MM.1S (cell line): ENCODE measurements around the gene ZDHHC7.

ENCODE experiments used
- DNase-seq: peaks from one replicate; pipeline ENCODE4 v3.0.0-alpha.2; 2015
- H2AFZ ChIP-seq: fragments of 300-600 bp; sonication (generic); 2 replicates; pipeline ENCODE4 v1.6.0; 2016; ENCODE audit warnings: antibody characterized with exemption, low read length
- H3F3A ChIP-seq: fragments of 300-600 bp; sonication (generic); 2 replicates; pipeline ENCODE4 v1.6.1; 2016; ENCODE audit warnings: mild to moderate bottlenecking, antibody characterized with exemption, low read length, moderate library complexity, mixed read lengths; ENCODE audit not compliant: insufficient read depth
- H3K27ac ChIP-seq: fragments of 300-600 bp; sonication (generic); 2 replicates; pipeline ENCODE4 v1.5.1; 2016; ENCODE audit warnings: mild to moderate bottlenecking, low read length
- H3K27me3 ChIP-seq: fragments of 300-600 bp; sonication (generic); replicated peaks from 2 replicates; pipeline ENCODE4 v1.6.0; 2016; ENCODE audit warnings: low read length; ENCODE audit not compliant: insufficient read depth
- H3K36me3 ChIP-seq: fragments of 300-600 bp; sonication (generic); replicated peaks from 2 replicates; pipeline ENCODE4 v1.6.1; 2016; ENCODE audit warnings: mild to moderate bottlenecking, low read length, mixed read lengths; ENCODE audit not compliant: insufficient read depth
- H3K4me1 ChIP-seq: fragments of 300-600 bp; sonication (generic); 2 replicates; pipeline ENCODE4 v1.6.1; 2016; ENCODE audit warnings: low read length, mixed read lengths
- H3K4me2 ChIP-seq: fragments of 300-600 bp; sonication (generic); 2 replicates; pipeline ENCODE4 v1.6.0; 2016; ENCODE audit warnings: low read depth, low read length
- H3K4me3 ChIP-seq: fragments of 300-600 bp; sonication (generic); 2 replicates; pipeline ENCODE4 v1.5.1; 2016; ENCODE audit warnings: low read length, mixed read lengths
- H3K79me2 ChIP-seq: fragments of 300-600 bp; sonication (generic); 2 replicates; pipeline ENCODE4 v1.6.1; 2016; ENCODE audit warnings: mixed run types, low read length, mixed read lengths
- H3K9ac ChIP-seq: fragments of 300-600 bp; sonication (generic); 2 replicates; pipeline ENCODE4 v1.6.1; 2016; ENCODE audit warnings: low read length, mixed read lengths
- H3K9me2 ChIP-seq: fragments of 300-600 bp; sonication (generic); replicated peaks from 2 replicates; pipeline ENCODE4 v1.6.1; 2016; ENCODE audit warnings: mild to moderate bottlenecking, low read length, mixed read lengths; ENCODE audit not compliant: insufficient read depth
- H3K9me3 ChIP-seq: fragments of 300-600 bp; sonication (generic); replicated peaks from 2 replicates; pipeline ENCODE4 v1.6.1; 2016; ENCODE audit warnings: mild to moderate bottlenecking, low read length, mixed read lengths; ENCODE audit not compliant: insufficient read depth
- H4K20me1 ChIP-seq: fragments of 300-600 bp; sonication (generic); 2 replicates; pipeline ENCODE4 v1.6.1; 2016; ENCODE audit warnings: mild to moderate bottlenecking, low read length, moderate library complexity, mixed read lengths; ENCODE audit not compliant: insufficient read depth
- EZH2 ChIP-seq: fragments of 300-600 bp; sonication (generic); optimal IDR thresholded peaks from 2 replicates; pipeline ENCODE3; 2017; ENCODE audit warnings: low read depth, mild to moderate bottlenecking, antibody characterized with exemption, low read length, mixed read lengths
- EZH2phosphoT487 ChIP-seq: fragments of 300-600 bp; sonication (generic); IDR thresholded peaks from 2 replicates; pipeline ENCODE4 v1.6.1; 2018; ENCODE audit warnings: antibody characterized with exemption, low read length
- TF ChIP-seq, protein P1 (sequence below): fragments of 300-600 bp; sonication (generic); IDR thresholded peaks from 2 replicates; pipeline ENCODE4 v1.5.1; 2016; ENCODE audit warnings: antibody characterized with exemption, low read length, mixed read lengths

ZDHHC7 gene

DNA sequence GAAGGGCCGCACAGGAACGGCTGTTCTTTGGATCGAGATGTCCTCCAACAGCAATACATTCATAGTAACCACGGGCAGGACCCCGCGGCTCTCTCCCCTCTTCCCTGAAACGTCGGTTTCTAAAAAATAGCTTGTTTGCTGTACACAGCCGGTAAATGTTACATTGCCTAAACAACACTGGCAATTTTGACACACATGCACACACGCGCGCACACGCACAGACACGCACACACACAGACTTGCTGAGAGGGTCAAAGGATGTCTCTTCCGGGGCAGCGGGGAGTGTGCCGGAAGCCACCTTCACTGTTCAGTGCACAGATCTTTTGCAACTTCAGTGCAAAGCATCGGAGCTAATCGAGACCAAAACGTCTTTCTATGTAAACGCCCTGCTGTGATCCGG, 35.8 kb downstream of the ZDHHC7 start:
- H3K4me1 ChIP-seq, result no peaks in the 10 kb centered on the region
- no peaks in the 10 kb centered on the region for H3K9me3 ChIP-seq
- H3K27ac ChIP-seq, result no peak overlapping the region
- H2AFZ ChIP-seq, result no peak overlapping the region
- no peak for DNase-seq
- H4K20me1 ChIP-seq, result no peaks in the 10 kb centered on the region
- no peaks in the 10 kb centered on the region for H3K27me3 ChIP-seq
- no peaks in the 10 kb centered on the region for H3K79me2 ChIP-seq
- H3F3A ChIP-seq, result no peaks in the 10 kb centered on the region
- no peak overlapping the region for H3K4me2 ChIP-seq
- H3K4me3 ChIP-seq, result no peak overlapping the region
- H3K9ac ChIP-seq, result no peak overlapping the region
- H3K9me2 ChIP-seq, result no peaks in the 10 kb centered on the region
- H3K36me3 ChIP-seq, result no peaks in the 10 kb centered on the region
- no peak for TF ChIP-seq EZH2phosphoT487
- TF ChIP-seq, protein P1, sequence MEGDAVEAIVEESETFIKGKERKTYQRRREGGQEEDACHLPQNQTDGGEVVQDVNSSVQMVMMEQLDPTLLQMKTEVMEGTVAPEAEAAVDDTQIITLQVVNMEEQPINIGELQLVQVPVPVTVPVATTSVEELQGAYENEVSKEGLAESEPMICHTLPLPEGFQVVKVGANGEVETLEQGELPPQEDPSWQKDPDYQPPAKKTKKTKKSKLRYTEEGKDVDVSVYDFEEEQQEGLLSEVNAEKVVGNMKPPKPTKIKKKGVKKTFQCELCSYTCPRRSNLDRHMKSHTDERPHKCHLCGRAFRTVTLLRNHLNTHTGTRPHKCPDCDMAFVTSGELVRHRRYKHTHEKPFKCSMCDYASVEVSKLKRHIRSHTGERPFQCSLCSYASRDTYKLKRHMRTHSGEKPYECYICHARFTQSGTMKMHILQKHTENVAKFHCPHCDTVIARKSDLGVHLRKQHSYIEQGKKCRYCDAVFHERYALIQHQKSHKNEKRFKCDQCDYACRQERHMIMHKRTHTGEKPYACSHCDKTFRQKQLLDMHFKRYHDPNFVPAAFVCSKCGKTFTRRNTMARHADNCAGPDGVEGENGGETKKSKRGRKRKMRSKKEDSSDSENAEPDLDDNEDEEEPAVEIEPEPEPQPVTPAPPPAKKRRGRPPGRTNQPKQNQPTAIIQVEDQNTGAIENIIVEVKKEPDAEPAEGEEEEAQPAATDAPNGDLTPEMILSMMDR, result no peak
- no peak for TF ChIP-seq EZH2

DNA sequence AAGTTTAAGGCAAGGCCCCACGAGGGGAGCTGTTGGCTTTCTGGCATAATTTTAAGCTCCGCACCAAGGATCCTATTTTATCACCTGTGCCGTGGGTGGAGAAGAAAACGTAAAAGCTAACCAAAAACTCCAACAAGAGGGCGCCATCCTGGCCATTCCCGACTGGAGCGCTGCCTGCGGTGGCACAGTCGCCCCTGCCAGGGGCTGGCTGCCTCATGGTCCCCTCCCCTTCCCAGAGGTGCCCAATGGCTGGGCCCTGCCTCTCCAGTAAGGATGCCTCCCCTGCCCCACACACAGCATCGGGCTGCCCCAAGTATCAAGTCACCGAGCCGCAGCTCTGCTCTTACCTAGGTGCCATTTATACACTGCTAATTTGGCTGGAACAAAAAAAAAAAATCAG, 36.3 kb downstream of the ZDHHC7 start:
- H3K4me3 ChIP-seq, result no peak overlapping the region
- no peaks in the 10 kb centered on the region for H3K4me1 ChIP-seq
- DNase-seq, result no peak
- H4K20me1 ChIP-seq, result no peaks in the 10 kb centered on the region
- no peak overlapping the region for H3K9ac ChIP-seq
- no peak overlapping the region for H3K4me2 ChIP-seq
- no peaks in the 10 kb centered on the region for H3K79me2 ChIP-seq
- H3K27me3 ChIP-seq, result no peaks in the 10 kb centered on the region
- no peaks in the 10 kb centered on the region for H3K36me3 ChIP-seq
- H3F3A ChIP-seq, result no peaks in the 10 kb centered on the region
- H3K27ac ChIP-seq, result no peak overlapping the region
- H3K9me3 ChIP-seq, result no peaks in the 10 kb centered on the region
- H2AFZ ChIP-seq, result no peak overlapping the region
- TF ChIP-seq EZH2phosphoT487 (no peak), EZH2 (no peak)
- TF ChIP-seq, protein P1, result no peak
- H3K9me2 ChIP-seq, result no peaks in the 10 kb centered on the region

DNA sequence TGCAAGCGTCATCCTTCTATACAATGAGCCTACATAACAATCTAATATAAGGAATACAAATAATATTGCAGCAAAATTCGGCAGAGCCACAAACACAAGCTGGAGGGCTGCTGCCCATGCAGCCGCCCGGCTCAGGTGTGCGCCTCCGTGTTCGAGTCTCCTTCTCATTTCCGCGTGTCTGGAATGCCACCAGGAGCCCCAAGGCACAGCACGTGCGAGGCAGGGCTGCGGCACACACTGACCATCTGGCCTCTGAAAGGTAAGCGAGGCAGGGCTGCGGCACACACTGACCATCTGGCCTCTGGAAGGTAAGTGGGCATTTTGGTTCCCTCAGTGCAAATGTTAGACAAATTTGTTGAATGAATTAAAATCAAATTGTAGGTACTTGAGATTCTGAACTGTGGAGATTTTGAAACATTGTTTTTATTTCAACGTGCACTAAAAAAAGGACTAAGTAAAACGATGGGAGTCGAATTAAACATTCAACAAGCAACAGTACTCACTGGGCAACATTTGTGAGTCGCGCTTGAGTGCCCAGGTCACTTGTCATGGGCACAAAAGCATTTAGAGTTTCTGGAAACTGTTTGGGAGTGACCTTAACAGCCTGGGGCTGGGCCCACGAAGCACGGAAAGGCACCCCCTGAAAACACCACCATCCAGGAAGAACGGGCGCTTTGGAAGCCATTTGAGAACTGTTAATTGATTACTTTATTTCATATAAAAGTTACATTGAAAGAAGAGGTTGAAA, 37.4 kb downstream of the ZDHHC7 start:
- no peak overlapping the region for H3K27ac ChIP-seq
- H3K9ac ChIP-seq, result no peak overlapping the region
- no peaks in the 10 kb centered on the region for H3K9me2 ChIP-seq

More for the DNA sequence above, 37.4 kb downstream of the ZDHHC7 start:
- TF ChIP-seq EZH2 (no peak), EZH2phosphoT487 (no peak)
- TF ChIP-seq, protein P1, result no peak
- Histone ChIP-seq H3F3A (no peaks in the 10 kb centered on the region), H3K4me1 (no peaks in the 10 kb centered on the region), H3K79me2 (no peaks in the 10 kb centered on the region), H3K27me3 (no peaks in the 10 kb centered on the region; the same call in 1 of the 2 replicates), H3K4me2 (no peak overlapping the region), H2AFZ (no peak overlapping the region), H3K4me3 (no peak overlapping the region), H3K9me3 (no peaks in the 10 kb centered on the region), H3K36me3 (no peaks in the 10 kb centered on the region), H4K20me1 (no peaks in the 10 kb centered on the region)
- no peak for DNase-seq
